Measurements from ENCODE around the gene ARMC3. TPM values are rescaled to one million over a fixed set of nuclear protein-coding genes. Genes with fewer than 3 reads are reported as not detected.
A peak's percentile ranks its signal among the peaks of the same experiment; 100 is the strongest.

ARMC3 gene
- total and polyA plus RNA-seq, 9 of the 15 experiments (the other 6 are each of a cell fraction or from before 2014, with no cell fraction given) = 0.33 to 1.1 (median 0.62) TPM

- TF ChIP-seq ZBTB40 (IDR thresholded peaks at IDR 0.05) (no peak), ZBTB40 (CRISPR knock-in tag; IDR thresholded peaks at IDR 0.05) (no peak), CC2D1A (IDR thresholded peaks at IDR 0.05) (no peak), GATA2 (CRISPR knock-in tag; IDR thresholded peaks at IDR 0.05) (no peak), SFPQ (IDR thresholded peaks at IDR 0.05; ENCODE audit: low read depth, low read length) (no peak), NFRKB (IDR thresholded peaks at IDR 0.05; ENCODE audit: low read depth) (no peak), E2F6 (IDR thresholded peaks at IDR 0.05; ENCODE audit: borderline replicate concordance in 1 of 2, extremely low read depth in 1 of 2, insufficient read depth in 1 of 2, insufficient read length in 1 of 2, low read depth in 1 of 2, low read length in 1 of 2, poor library complexity in 1 of 2, severe bottlenecking in 1 of 2) (no peak), CREM (IDR thresholded peaks at IDR 0.05; ENCODE audit: low read depth) (no peak), KAT7 (CRISPR knock-in tag; IDR thresholded peaks at IDR 0.05; ENCODE audit: borderline replicate concordance) (no peak), ZNF174 (CRISPR knock-in tag; IDR thresholded peaks at IDR 0.05) (no peak), ZNF445 (CRISPR knock-in tag; IDR thresholded peaks at IDR 0.05; ENCODE audit: low read depth) (peak; percentile 65; the same call in 1 of the 2 replicates), MAFF (IDR thresholded peaks at IDR 0.05; ENCODE audit: low read length) (peak; percentile 6; the same call in 1 of the 2 replicates), SMAD2 (IDR thresholded peaks at IDR 0.05; ENCODE audit: low read depth, low read length) (no peak), MIER1 (IDR thresholded peaks at IDR 0.05; ENCODE audit: low read depth) (no peak)
Measured at GRCh38 chr10:23055424-23056185, 127.8 kb downstream of the ARMC3 start (continued).

All from K562 (cell line).